Subcutaneous adipose tissue (tissue), 4 donors: ENCODE data around the gene NUP153. TPM values are rescaled to one million over a fixed set of nuclear protein-coding genes. Genes with fewer than 3 reads are reported as not detected.

Source experiments
- small RNA-seq: library from RNA; depleted of rRNA; stranded (forward); fragments of <200 nt; gene quantifications from one replicate; pipeline ENCODE3, GENCODE V24; 2016
- total RNA-seq, 4 donors: library from RNA; depleted of rRNA; stranded (reverse); fragments of >200 nt; gene quantifications; one replicate each; pipeline ENCODE4 v1.1.0, GENCODE V29; 2016
- TF ChIP-seq, protein P1 (sequence below): fragments of 450-650 bp; IDR thresholded peaks from one replicate; pipeline ENCODE4 v1.5.1; 2016; ENCODE audit warnings: low read depth, mild to moderate bottlenecking, control low read depth, antibody characterized with exemption, moderate library complexity

NUP153 gene
- total RNA-seq, 4 donors from 2014 or later: 30.3 to 48.3 (median 32.0) TPM

DNA sequence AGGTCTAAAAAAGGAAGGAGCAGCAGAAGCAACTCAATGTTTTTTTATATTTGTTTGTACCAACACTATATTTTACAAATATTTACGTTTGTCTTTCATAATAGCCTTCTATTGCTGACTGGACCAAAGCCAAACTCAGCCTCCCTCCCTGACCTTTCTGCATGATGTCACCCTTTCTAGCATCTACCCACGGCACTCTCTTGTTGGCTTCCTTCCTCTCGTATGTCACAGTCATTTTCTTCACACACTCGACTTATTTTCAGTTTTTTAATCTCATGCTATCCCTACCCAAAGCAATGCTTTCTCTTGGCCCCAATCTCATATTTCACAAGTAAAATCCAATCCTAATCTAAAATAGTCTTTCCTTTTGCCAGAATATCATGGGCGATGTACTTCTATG, 122.9 kb downstream of the NUP153 start:
- TF ChIP-seq, protein P1, sequence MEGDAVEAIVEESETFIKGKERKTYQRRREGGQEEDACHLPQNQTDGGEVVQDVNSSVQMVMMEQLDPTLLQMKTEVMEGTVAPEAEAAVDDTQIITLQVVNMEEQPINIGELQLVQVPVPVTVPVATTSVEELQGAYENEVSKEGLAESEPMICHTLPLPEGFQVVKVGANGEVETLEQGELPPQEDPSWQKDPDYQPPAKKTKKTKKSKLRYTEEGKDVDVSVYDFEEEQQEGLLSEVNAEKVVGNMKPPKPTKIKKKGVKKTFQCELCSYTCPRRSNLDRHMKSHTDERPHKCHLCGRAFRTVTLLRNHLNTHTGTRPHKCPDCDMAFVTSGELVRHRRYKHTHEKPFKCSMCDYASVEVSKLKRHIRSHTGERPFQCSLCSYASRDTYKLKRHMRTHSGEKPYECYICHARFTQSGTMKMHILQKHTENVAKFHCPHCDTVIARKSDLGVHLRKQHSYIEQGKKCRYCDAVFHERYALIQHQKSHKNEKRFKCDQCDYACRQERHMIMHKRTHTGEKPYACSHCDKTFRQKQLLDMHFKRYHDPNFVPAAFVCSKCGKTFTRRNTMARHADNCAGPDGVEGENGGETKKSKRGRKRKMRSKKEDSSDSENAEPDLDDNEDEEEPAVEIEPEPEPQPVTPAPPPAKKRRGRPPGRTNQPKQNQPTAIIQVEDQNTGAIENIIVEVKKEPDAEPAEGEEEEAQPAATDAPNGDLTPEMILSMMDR: no peak

DNA sequence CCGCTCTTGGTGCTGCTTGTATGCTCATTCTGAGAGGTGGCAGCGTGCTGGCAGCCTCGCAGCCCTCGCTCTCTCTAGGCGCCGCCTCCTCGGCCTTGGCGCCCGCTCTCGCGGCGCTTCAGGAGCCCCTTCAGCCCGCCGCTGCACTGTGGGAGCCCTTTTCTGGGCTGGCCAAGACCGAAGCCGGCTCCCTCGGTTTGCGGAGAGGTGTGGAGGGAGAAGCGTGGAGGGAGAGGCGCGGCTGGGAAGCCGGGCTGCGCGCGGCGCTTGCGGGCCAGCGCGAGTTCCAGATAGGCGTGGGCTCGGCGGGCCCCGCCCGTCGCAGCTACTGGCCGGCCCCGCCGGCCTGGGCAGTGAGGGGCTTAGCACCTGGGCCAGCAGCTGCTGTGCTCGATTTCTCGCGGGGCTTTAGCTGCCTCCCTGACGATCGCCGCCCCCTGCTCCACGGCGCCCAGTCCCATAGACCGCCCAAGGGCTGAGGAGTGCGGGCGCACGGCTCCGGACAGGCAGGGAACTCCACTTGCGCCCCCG, 126.1 kb downstream of the NUP153 start:
- TF ChIP-seq, protein P1: no peak

DNA sequence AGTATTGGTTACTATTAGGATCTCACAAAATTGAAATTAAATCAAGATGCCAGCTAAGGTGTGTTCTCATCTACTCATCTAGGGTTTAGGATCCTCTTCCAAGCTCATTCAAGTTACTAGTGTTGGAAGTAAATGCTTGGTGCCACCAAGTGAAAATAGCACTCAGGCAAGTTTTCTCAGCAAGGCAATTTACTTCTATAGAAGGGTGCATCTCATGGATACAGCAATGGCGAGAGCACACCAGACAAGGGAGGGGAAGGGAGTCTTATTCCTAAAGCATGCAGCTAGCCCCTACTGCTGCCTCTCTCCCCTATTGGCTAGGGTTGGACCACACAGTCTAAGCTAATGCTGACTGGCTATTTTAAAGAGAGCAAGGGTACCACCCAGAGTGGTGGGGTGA, 129.7 kb downstream of the NUP153 start:
- TF ChIP-seq, protein P1: no peak

DNA sequence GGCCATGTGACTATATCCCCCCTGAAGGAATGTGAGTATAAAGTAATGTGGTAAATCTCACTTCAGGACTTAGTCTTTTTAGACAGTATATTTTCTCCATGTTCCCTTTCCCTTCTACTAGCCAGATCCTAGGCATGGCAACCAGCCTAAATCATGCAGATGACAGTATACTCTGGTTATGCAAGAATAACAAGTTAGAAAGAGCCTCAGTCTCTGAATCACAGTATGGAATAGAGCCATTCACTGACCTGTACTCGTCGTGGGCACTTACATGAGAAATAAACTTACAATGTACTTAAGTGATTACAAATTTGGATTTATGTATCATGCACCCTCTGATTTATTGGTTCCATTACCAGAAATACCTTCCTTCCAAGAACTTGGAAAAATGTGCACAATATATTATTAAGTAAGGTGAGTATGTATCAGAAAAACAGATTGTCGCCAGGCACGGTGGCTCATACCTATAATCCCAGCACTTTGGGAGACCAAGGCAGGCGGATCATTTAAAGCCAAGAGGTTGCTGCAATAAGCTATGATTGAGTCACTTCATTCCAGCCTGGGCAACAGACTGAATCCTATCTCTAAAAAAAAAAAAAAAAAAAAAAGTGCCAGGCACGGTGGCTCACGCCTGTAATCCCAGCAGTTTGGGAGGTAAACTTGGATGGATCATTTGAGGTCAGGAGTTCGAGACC, 131.7 kb downstream of the NUP153 start:
- TF ChIP-seq, protein P1: no peak

DNA sequence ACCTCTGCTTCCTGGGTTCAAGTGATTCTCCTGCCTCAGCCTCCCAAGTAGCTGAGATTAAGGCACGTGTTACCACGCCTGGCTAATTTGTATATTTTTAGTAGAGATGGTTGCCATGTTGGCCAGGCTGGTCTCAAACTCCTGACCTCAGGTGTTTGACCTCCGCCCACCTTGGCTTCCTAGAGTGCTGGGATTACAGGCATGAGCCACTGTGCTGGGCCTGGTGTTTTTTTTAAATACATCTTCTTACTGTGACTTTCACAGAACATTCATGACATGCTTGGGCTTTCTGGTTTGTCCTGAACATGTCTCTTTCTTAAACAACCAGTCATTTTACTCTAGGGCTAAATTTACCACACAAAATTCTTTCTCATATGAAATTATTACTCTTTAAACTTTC, 141.3 kb downstream of the NUP153 start:
- TF ChIP-seq, protein P1: no peak

Small RNAs within 50 kb of the gene (small RNA-seq; reads per million reads assigned to genes)
- gene RF00019 (0.49 reads per million), gene RNA5SP204 (5.0 reads per million, percentile 77 among the genes with 10 or more reads in this experiment), gene RNU6-190P (not detected), gene SUMO2P13 (not detected)

Other genes starting within 250 kb of the NUP153 start
- gene FAM8A1, start 106.6 kb downstream of the NUP153 start, total RNA-seq: 10 to 100 TPM; 28.1 to 41.4 (median 37.5) TPM